GM21515 (cell line): ENCODE data around the gene NR1H2.
"Not testable (repeated sequence)": the region's sequence is repeated elsewhere in the genome, so short reads cannot be mapped to it uniquely, and the experiment has no call there.

Source experiments
- ATAC-seq: cut with Tn5 transposase; IDR thresholded peaks from one replicate; pipeline ENCODE4 v1.9.1; 2021; ENCODE audit not compliant: unreplicated experiment

Gene NR1H2

GRCh38 chr19:50377517-50377916 is 1.3 kb downstream of the NR1H2 start:
- no peak for ATAC-seq

- no peak for ATAC-seq
Observed at GRCh38 chr19:50378169-50378862, 2.1 kb downstream of the NR1H2 start.

GRCh38 chr19:50378863-50379236 is 2.6 kb downstream of the NR1H2 start:
- ATAC-seq = no peak

- ATAC-seq = no peak
Observed at GRCh38 chr19:50379602-50380001, 3.3 kb downstream of the NR1H2 start.

- ATAC-seq = no peak
Observed at GRCh38 chr19:50380137-50380536, 3.9 kb downstream of the NR1H2 start.

- no peak for ATAC-seq
Observed at GRCh38 chr19:50380751-50381151, 4.5 kb downstream of the NR1H2 start.

- ATAC-seq = no peak
Observed at GRCh38 chr19:50381881-50382729, 5.8 kb downstream of the NR1H2 start.

- no peak for ATAC-seq
Observed at GRCh38 chr19:50383001-50383851, 7.0 kb downstream of the NR1H2 start.

GRCh38 chr19:50383852-50384684 is 7.8 kb downstream of the NR1H2 start, which contains the start of gene POLD1:
POLD1 (plus strand) TSS chr19:50384347; CDS start chr19:50398852, 14,505 bp downstream.
- ATAC-seq = peak; percentile 67

GRCh38 chr19:50384685-50385535 is 8.7 kb downstream of the NR1H2 start:
- ATAC-seq = no peak

GRCh38 chr19:50387176-50387867 is 11.1 kb downstream of the NR1H2 start:
- no peak for ATAC-seq

GRCh38 chr19:50387868-50388245 is 11.6 kb downstream of the NR1H2 start:
- no peak for ATAC-seq

- ATAC-seq = not testable (repeated sequence)
Observed at GRCh38 chr19:50390295-50390694, 14.0 kb downstream of the NR1H2 start.

- not testable (repeated sequence) for ATAC-seq
Observed at GRCh38 chr19:50390952-50391351, 14.7 kb downstream of the NR1H2 start.

- no peak for ATAC-seq
Observed at GRCh38 chr19:50392759-50393158, 16.5 kb downstream of the NR1H2 start.

GRCh38 chr19:50393589-50393988 is 17.3 kb downstream of the NR1H2 start:
- ATAC-seq = no peak

GRCh38 chr19:50394017-50394416 is 17.8 kb downstream of the NR1H2 start:
- no peak for ATAC-seq

GRCh38 chr19:50398675-50399367 is 22.6 kb downstream of the NR1H2 start:
- no peak for ATAC-seq
